Type B pancreatic cell (in vitro differentiated cells): Measurements from ENCODE around the gene SPG21. TPM values are rescaled to one million over a fixed set of nuclear protein-coding genes. Genes with fewer than 3 reads are reported as not detected.

Experiments
- DNase-seq: peaks from one replicate; pipeline ENCODE4 v3.0.0; 2021; ENCODE audit warnings: mixed read lengths; ENCODE audit not compliant: unreplicated experiment; ENCODE audit errors: extremely low spot score
- H3K27ac Mint-ChIP-seq: 2 replicates; pipeline ENCODE4 v1.8.0; 2021; ENCODE audit warnings: mild to moderate bottlenecking, mixed read lengths
- H3K27me3 Mint-ChIP-seq: 2 replicates; pipeline ENCODE4 v1.8.0; 2021; ENCODE audit warnings: mixed read lengths
- H3K36me3 Mint-ChIP-seq: 2 replicates; pipeline ENCODE4 v1.8.0; 2021; ENCODE audit warnings: mixed read lengths
- H3K4me1 Mint-ChIP-seq: one replicate; pipeline ENCODE4 v1.8.0; 2021; ENCODE audit warnings: mixed read lengths; ENCODE audit not compliant: unreplicated experiment
- H3K4me3 Mint-ChIP-seq: 2 replicates; pipeline ENCODE4 v1.8.0; 2021; ENCODE audit warnings: mild to moderate bottlenecking, mixed read lengths
- H3K9me3 Mint-ChIP-seq: 2 replicates; pipeline ENCODE4 v1.8.0; 2021; ENCODE audit warnings: mixed read lengths
- total RNA-seq: library from RNA; stranded (reverse); gene quantifications from 2 replicates; pipeline ENCODE4 v1.2.1, GENCODE V29; 2021; ENCODE audit warnings: low replicate concordance
- TF ChIP-seq, protein P1 (sequence below): fragments of 200-600 bp; sonication (generic); conservative IDR thresholded peaks from 2 replicates; pipeline ENCODE4 v1.5.0; 2021; ENCODE audit warnings: antibody characterized with exemption, mild to moderate bottlenecking

Gene SPG21
- total RNA-seq, 1 donor from 2014 or later: 80.7 TPM

DNA sequence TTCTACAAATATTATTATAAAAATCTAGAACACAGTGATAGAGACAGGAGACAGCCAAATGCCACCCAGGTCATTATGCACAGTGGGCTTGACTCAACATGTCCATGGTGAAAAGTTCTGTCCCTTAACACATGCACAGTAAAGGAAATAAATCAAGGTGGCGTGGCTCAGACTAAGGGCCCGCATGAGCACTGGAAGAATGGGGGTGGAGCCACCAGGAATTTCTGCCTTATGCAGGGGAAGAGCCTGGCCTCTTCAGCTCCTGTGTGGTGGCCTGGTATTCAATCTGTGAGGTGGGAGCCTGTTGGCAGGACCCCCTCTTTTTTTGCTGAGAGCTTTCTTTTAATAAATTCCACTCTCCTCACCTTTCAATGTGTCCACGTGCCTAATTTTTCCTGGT lies 17.2 kb upstream of the SPG21 start:
- Mint-ChIP-seq H3K4me3 (no peak overlapping the region), H3K36me3 (peaks cover 13% of the 10 kb centered on the region), H3K27me3 (no peaks in the 10 kb centered on the region), H3K9me3 (no peaks in the 10 kb centered on the region), H3K27ac (no peak overlapping the region), H3K4me1 (no peaks in the 10 kb centered on the region)
- no peak for DNase-seq
- TF ChIP-seq, protein P1, sequence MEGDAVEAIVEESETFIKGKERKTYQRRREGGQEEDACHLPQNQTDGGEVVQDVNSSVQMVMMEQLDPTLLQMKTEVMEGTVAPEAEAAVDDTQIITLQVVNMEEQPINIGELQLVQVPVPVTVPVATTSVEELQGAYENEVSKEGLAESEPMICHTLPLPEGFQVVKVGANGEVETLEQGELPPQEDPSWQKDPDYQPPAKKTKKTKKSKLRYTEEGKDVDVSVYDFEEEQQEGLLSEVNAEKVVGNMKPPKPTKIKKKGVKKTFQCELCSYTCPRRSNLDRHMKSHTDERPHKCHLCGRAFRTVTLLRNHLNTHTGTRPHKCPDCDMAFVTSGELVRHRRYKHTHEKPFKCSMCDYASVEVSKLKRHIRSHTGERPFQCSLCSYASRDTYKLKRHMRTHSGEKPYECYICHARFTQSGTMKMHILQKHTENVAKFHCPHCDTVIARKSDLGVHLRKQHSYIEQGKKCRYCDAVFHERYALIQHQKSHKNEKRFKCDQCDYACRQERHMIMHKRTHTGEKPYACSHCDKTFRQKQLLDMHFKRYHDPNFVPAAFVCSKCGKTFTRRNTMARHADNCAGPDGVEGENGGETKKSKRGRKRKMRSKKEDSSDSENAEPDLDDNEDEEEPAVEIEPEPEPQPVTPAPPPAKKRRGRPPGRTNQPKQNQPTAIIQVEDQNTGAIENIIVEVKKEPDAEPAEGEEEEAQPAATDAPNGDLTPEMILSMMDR: no peak

DNA sequence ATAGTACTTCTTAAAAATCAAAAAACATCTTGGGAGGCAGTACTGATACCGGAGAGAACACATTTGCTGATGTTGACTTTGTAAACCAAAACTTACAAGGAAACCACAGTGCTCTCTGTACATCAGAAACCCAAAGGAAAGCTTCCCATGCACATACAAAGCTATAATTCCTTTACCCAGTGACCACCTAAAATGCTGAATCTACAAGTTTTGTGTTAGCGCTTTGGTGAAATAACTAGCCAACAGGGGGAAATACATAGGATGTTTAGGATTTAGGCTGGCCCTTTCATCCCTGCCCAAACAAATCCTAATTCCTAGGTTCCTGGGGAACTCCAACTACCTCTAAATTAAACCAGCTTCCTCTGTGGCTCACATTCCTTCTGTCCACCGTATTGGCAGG lies 15.3 kb upstream of the SPG21 start:
- TF ChIP-seq, protein P1: no peak
- no peak overlapping the region for H3K27ac Mint-ChIP-seq
- no peak overlapping the region for H3K4me3 Mint-ChIP-seq
- H3K9me3 Mint-ChIP-seq: no peaks in the 10 kb centered on the region
- no peak for DNase-seq
- no peaks in the 10 kb centered on the region for H3K4me1 Mint-ChIP-seq
- peaks cover 13% of the 10 kb centered on the region for H3K36me3 Mint-ChIP-seq
- no peaks in the 10 kb centered on the region for H3K27me3 Mint-ChIP-seq

DNA sequence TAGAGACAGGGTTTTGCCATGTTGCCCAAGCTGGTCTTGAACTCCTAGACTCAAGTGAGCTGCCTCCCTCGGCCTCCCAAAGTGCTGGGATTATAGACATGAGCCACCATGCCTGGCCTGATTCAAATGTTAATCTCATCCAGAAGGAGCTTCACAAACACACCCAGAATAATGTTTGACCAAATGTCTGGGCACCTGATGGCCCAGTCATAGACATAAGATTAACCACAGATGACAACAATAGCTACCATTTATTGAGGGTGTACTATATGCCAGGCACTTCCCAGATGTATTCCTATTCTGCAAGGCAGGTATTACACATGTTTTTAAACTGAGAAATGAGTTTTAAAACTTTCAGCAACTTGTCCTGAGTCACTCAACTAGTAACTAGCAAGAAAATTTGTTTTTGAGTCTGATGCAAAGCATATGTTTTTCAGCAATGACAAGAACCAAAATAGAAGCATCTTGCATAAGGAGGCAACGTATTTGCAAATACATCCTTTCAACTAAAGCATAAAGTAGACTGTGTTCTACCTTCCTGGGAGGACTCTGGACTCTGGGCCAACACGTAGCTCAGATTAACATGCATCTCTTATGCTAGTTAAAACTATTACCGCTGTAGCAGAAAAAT lies 8.1 kb upstream of the SPG21 start:
- Mint-ChIP-seq H3K4me3 (no peak overlapping the region), H3K27ac (no peak overlapping the region), H3K9me3 (no peaks in the 10 kb centered on the region), H3K36me3 (peaks cover under 1% of the 10 kb centered on the region), H3K4me1 (no peaks in the 10 kb centered on the region), H3K27me3 (no peaks in the 10 kb centered on the region)
- DNase-seq: no peak
- TF ChIP-seq, protein P1: no peak

DNA sequence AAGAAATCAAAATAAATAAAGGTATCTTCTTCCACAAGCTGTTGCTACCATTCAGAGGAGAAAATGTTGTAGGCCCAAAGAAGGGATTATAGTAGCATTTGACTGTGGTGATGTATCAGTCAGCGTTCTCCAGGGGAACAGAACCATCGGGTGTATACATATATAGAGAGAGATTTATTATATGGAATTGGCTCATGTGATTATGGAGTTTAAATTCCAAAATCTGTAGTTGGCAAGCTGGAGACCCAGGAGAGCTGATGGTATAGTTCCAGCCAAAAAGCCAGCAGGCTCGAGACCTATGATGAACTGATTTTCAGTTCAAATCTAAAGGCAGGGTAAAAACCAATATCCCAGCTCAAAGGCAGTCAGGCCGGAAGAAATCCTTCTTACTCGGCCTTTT lies 7.4 kb upstream of the SPG21 start:
- H3K27me3 Mint-ChIP-seq: no peaks in the 10 kb centered on the region
- H3K4me3 Mint-ChIP-seq: no peak overlapping the region
- no peak for DNase-seq
- H3K27ac Mint-ChIP-seq: no peak overlapping the region
- no peaks in the 10 kb centered on the region for H3K9me3 Mint-ChIP-seq
- TF ChIP-seq, protein P1: no peak
- no peaks in the 10 kb centered on the region for H3K36me3 Mint-ChIP-seq
- no peaks in the 10 kb centered on the region for H3K4me1 Mint-ChIP-seq

DNA sequence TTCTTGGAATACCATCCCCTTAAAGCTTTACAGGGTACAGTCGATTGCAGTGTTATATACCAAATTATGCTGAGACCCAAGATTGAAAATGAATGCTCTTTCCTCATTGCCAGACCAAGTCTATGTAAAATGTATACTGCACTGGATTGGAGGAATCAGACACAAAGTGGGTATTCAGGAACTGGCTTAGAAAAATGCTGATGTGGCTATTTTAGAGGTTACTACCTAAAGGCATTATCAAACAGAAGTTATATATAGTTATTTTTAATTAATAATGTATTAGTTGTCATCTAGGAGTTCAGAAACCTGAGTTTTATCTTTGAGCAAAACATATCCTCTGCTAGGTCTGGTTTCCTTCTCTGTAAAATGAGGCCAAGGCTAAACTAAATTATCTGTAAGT lies 3.6 kb upstream of the SPG21 start:
- H3K9me3 Mint-ChIP-seq: no peaks in the 10 kb centered on the region
- no peak for DNase-seq
- H3K4me3 Mint-ChIP-seq: no peak overlapping the region
- no peaks in the 10 kb centered on the region for H3K27me3 Mint-ChIP-seq
- no peak overlapping the region for H3K27ac Mint-ChIP-seq
- TF ChIP-seq, protein P1: no peak
- H3K4me1 Mint-ChIP-seq: peaks cover 13% of the 10 kb centered on the region
- H3K36me3 Mint-ChIP-seq: no peaks in the 10 kb centered on the region
